SKM-1 treated with dmso at 0.1 percent for 144 hours (cell line): ENCODE measurements around the gene E2F4.

Experiments used
- DNase-seq: peaks from one replicate; lab custom pipeline; 2025; ENCODE audit not compliant: unreplicated experiment; lab: John Stamatoyannopoulos, UW

Gene E2F4

DNA sequence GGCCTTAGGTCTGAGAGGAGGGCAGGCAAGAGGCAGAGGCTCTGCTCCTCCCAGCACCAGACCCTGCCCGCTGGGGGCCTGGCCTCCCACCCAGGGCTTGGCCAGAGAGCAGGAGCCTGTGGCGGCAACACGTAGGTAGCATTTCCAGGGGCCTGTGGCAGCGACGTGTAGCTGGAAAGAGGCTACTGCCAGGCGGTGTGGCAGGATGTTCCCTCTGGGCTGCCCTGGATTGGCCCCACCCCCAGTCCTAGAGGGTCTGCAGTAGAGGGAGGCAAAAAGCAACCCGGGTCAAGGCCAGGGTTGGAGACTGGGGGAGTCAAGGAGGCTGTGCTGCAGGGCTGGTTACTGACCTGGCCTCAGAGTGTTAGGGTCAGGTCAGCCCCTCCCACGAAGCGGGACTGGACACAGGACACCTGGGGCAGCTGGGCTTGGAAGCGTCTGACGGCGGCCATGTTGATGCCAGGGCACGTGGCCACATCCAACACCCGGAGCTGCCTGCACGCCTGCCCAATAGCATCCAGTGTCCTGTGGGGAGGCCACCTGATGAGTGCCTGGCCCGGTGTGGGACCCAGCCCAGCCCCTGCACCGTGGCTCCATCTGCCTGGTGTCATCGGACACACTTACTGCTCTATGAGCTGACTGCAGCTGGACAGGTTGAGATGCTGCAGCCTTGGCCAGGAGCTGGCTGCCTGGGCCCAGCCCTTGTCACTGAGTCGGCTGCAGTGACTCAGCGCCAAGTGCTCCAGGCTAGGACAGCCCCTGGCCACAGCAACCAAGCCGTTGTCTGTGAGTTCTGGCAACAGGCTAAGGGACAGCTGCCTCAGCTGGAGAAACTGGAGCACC, 15.5 kb downstream of the E2F4 start:
- no peak for DNase-seq

GRCh38 chr16:67208154-67208896, 16.4 kb downstream of the E2F4 start:
- DNase-seq, result no peak

DNA sequence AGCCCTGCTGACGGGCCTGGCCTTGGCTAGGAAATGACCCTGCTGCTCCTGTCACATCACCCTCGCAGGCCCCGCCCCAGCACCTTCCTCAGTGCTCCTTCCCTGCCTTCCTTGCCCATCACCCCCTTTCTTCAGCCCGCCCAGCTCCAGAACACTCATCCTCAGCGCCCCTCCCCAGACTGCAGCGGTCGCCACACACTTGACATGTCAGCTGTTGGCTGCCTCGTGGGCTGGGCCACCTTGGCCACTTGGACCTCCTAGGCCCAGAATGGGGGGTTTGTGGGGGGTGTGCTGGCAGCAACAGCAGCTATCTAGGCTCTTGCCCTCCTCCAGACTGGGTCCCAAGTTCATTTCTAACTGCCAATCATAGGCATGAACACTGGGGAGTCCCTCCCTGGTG, 17.6 kb downstream of the E2F4 start:
- DNase-seq, result no peak

DNA sequence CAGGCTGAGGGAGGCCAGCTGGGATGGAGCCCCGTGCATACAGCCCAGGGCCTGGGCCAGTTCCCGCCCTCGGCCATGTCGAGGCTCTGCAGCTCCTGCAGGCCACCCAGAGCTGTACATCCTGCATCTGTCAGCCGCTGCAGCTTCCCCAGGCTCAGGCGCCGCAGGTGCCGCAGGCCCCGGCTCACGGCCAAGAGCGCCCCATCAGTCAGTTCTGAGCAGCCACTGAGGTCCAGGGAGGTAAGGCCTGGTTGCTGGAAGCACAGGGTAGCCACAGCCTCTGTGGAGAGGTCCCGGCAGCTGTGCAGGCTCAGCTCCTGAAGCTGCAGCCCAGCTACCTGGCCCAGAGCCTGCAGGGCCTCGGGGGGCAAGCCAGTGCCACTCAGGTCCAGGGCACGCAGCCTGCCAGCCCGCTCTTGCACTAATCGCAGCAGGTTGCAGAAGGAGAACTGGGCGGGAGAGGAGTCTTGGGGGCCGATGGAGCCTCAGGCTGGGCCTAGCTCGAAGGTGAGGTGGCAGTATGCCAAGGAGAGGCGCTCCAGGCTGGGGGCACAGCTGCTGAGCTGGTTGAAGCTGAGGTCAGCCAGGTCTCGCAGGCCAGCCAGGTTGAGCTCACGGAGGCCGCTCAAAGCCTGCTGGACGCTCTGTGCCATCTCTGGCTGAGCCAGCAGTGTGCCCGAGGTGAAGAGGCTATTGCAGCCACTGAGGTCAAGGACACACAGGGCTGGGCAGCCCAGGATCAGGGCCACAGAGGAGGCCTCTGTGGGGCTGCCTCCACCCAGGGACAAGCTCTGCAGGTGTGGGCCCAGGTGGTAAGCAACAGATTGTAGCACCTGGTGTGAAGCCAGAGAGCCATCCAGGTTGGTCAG, 18.3 kb downstream of the E2F4 start:
- DNase-seq, result no peak

DNA sequence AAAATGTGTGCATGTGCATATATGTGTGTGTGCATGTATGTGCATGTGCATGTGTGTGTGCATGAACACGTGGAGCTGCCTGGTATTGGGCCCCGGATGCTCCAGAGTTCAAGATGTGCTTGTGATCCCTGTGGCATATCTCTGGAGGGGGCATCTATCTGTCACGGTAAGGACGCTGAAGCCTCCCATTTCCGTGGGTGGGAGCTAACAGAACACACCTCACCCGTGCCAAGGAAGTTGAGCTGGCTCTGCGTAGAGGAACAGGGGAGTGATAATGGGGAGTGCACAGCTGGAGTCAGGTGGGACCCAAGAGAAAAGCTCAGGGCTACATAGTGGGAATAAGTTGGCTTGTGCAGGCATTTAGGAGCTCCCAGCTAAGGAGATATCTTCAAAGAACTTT, 19.7 kb downstream of the E2F4 start:
- DNase-seq, result no peak

GRCh38 chr16:67212766-67213165, 20.8 kb downstream of the E2F4 start:
- no peak for DNase-seq

DNA sequence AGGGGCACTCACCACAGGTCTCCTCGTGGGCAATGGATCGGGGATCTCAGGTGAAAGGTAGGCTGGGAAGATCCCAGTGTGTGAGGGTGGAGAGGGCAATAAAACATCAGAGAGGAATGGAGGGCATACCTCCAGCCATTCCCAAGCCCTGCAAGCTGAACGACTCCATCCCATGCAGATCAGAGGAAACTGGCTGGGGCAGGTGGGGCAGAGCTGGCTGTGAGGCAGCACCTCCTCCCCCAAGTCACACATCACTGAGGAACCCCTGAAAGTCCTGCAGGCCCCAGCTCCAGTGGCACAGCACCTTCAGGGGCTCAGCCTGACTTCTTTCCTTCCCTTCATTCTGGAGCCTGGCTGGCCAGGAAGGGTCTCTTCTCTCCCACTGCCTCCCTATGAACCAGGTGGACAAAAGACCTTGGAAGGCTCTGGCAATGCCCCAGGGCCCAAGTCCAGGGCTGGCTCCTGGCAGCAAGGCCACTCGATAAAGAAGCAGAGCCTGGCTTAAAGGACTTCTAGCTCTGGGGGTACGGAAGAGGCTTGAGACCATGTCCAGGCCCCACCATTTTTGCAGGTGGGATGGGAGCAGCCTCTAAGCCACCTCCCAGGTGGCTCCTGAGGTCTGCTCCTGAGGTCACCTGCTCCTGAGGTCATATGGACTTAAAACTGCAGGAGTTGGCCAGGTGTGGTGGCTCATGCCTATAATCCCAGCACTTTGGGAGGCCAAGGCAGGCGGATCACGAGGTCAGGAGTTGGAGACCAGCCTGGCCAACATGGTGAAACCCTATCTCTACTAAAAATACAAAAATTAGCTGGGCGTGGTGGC, 21.5 kb downstream of the E2F4 start:
- DNase-seq, result no peak

GRCh38 chr16:67215706-67216105, 23.8 kb downstream of the E2F4 start:
- DNase-seq, result no peak

GRCh38 chr16:67216612-67217490, 24.9 kb downstream of the E2F4 start:
- peak; percentile 71 for DNase-seq

- DNase-seq, result no peak
Observed at GRCh38 chr16:67223992-67224391, 32.0 kb downstream of the E2F4 start.

GRCh38 chr16:67226295-67226803, 34.4 kb downstream of the E2F4 start:
- no peak for DNase-seq

DNA sequence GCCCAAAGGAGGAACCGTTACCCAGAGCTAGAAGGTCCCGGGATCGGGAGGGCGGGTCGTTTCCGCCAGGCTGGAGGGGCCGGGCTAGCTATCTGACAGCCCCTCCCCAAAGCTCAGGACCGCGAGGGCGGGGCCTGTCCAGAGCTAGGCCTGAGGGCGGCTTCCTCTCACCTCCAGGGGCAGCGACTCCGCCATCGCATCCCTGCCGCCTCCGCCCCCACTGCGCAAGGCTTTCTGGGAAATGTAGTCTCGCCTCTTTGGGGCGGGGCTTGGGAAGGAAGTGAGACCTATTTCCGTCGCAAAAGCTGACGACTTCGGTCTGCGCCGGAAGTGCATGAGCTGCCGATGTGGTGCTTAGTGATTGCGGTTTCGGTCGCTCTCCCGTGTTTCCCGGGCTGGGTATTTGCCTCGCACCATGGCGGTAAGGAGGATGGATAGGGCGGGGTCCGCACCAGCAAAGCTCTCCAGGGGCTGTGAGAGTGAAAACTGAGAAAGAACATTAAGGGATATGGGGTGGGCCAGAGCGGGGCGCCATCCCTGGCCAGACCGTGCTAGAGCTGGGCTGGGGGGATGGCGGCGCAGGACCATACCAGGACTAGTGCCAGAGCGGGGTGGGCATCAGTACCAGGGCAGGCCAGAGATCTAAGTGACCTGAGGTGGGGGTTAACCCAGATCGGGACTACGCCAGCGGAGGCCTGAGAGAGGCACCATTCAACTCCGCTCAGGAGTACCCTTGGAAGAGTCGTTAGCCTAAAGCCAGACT, 35.0 kb downstream of the E2F4 start, which contains the start of gene TMEM208:
TSS of gene TMEM208 (plus strand) at position 327 of the 763 bp plus-strand sequence. CDS start at position 416, 89 bp downstream.
- DNase-seq, result peak; percentile 91

- no peak for DNase-seq
Observed at GRCh38 chr16:67227567-67227921, 35.6 kb downstream of the E2F4 start.

DNA sequence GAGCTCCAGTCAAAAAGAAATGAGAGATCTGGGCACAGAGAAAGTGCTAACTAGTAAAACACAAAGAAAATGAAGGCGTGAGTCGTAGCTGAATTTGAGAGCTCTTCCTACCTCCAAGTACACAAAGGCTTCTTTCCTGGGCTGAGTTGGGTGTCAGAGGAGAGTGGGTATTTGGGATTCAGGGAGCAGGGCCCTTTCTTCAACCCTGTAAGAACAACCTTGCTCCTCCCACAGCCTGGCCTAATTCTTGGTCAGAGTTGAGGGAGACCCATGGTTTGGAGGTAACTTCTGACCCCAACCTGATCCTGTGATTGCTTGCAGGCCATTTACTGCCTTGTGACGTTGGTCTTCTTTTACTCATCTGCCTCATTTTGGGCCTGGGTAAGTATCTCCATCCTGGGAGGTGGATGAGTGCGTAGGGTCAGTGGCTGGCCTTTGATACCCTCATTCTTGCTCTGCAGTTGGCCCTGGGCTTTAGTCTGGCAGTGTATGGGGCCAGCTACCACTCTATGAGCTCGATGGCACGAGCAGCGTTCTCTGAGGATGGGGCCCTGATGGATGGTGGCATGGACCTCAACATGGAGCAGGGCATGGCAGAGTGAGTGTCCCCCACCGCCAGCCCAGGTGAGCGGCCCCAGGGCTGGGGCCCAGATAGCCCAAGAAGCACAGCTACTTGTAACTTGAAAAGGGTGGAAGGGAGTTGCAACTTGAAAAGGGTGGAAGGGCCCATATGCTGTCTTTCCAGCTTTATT, 36.3 kb downstream of the E2F4 start:
- DNase-seq, result no peak

GRCh38 chr16:67228905-67229304, 37.0 kb downstream of the E2F4 start:
- DNase-seq, result no peak

GRCh38 chr16:67229906-67230808, 38.2 kb downstream of the E2F4 start:
- no peak for DNase-seq
